ENCODE results near the gene BMP2.

- TF ChIP-seq, protein P1, sequence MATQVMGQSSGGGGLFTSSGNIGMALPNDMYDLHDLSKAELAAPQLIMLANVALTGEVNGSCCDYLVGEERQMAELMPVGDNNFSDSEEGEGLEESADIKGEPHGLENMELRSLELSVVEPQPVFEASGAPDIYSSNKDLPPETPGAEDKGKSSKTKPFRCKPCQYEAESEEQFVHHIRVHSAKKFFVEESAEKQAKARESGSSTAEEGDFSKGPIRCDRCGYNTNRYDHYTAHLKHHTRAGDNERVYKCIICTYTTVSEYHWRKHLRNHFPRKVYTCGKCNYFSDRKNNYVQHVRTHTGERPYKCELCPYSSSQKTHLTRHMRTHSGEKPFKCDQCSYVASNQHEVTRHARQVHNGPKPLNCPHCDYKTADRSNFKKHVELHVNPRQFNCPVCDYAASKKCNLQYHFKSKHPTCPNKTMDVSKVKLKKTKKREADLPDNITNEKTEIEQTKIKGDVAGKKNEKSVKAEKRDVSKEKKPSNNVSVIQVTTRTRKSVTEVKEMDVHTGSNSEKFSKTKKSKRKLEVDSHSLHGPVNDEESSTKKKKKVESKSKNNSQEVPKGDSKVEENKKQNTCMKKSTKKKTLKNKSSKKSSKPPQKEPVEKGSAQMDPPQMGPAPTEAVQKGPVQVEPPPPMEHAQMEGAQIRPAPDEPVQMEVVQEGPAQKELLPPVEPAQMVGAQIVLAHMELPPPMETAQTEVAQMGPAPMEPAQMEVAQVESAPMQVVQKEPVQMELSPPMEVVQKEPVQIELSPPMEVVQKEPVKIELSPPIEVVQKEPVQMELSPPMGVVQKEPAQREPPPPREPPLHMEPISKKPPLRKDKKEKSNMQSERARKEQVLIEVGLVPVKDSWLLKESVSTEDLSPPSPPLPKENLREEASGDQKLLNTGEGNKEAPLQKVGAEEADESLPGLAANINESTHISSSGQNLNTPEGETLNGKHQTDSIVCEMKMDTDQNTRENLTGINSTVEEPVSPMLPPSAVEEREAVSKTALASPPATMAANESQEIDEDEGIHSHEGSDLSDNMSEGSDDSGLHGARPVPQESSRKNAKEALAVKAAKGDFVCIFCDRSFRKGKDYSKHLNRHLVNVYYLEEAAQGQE (IDR thresholded peaks at IDR 0.05; ENCODE audit: low read depth), result no peak
- TF ChIP-seq RAD21 (IDR thresholded peaks at IDR 0.05; ENCODE audit: low read depth), result no peak
Observed at GRCh38 chr20:6767536-6768227, at the start of gene BMP2.
